ENCODE data around the gene DIPK1B.

DIPK1B gene

GRCh38 chr9:136673088-136673974, 39.0 kb upstream of the DIPK1B start:
- DNase-seq: no peak

GRCh38 chr9:136673975-136674785, 38.2 kb upstream of the DIPK1B start:
- no peak for DNase-seq

- DNase-seq: no peak
Observed at GRCh38 chr9:136674786-136675349, 37.5 kb upstream of the DIPK1B start.

GRCh38 chr9:136675477-136676296, 36.7 kb upstream of the DIPK1B start:
- DNase-seq: no peak

- no peak for DNase-seq
Observed at GRCh38 chr9:136676297-136676794, 36.0 kb upstream of the DIPK1B start.

- no peak for DNase-seq
Observed at GRCh38 chr9:136676920-136677686, 35.3 kb upstream of the DIPK1B start.

GRCh38 chr9:136678034-136678433, 34.3 kb upstream of the DIPK1B start:
- no peak for DNase-seq

GRCh38 chr9:136678624-136679023, 33.7 kb upstream of the DIPK1B start:
- DNase-seq: no peak

- no peak for DNase-seq
Observed at GRCh38 chr9:136679431-136679941, 32.9 kb upstream of the DIPK1B start.

- DNase-seq: no peak
Observed at GRCh38 chr9:136681029-136681428, 31.3 kb upstream of the DIPK1B start.

GRCh38 chr9:136681945-136682699, 30.2 kb upstream of the DIPK1B start:
- no peak for DNase-seq

- DNase-seq: no peak
Observed at GRCh38 chr9:136682710-136683109, 29.7 kb upstream of the DIPK1B start.

- no peak for DNase-seq
Observed at GRCh38 chr9:136683173-136683745, 29.1 kb upstream of the DIPK1B start.

- no peak for DNase-seq
Observed at GRCh38 chr9:136683755-136684154, 28.6 kb upstream of the DIPK1B start.

GRCh38 chr9:136684339-136684738, 28.0 kb upstream of the DIPK1B start:
- no peak for DNase-seq

- no peak for DNase-seq
Observed at GRCh38 chr9:136684799-136685198, 27.6 kb upstream of the DIPK1B start.

GRCh38 chr9:136685216-136685615, 27.2 kb upstream of the DIPK1B start:
- no peak for DNase-seq

GRCh38 chr9:136685790-136686533, 26.4 kb upstream of the DIPK1B start:
- no peak for DNase-seq

GRCh38 chr9:136686534-136686793, 25.9 kb upstream of the DIPK1B start:
- DNase-seq: no peak

Data from NCI-H2107 (cell line).